ENCODE results near the gene SOCS3.

The SOCS3 gene

DNA sequence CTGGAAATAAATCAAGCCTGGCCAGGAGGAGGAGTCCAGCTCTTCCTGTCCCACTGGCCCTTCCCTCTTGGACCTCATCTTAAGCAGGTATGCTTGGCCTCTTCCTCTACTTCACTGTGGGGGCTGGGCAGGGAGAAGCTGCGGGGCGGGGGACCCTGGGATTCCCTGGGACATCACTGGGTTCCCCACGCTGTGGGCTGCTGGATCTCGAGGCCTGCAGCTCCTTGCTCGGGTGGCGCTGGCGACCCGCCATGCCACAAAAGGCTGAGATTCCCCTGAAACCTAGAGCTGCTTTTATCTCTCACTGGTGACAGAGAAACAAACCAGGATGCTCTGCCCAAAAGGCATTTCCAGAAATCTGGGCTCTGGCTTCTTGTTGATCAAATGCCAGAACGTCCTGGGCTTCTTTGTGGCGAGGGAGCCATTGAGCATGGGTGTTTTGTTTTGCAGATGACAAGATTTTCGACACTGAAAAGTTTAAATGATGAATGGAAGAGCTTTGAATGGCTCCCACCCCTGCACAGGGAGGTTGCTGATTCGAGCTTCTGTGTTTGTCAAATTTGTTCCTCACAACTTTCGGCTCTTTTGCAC, 10.0 kb upstream of the SOCS3 start:
- DNase-seq (ENCODE audit: low read depth) = no peak
- H3K4me3 ChIP-seq (ENCODE audit: low read depth, low read length) = no peak overlapping the region

DNA sequence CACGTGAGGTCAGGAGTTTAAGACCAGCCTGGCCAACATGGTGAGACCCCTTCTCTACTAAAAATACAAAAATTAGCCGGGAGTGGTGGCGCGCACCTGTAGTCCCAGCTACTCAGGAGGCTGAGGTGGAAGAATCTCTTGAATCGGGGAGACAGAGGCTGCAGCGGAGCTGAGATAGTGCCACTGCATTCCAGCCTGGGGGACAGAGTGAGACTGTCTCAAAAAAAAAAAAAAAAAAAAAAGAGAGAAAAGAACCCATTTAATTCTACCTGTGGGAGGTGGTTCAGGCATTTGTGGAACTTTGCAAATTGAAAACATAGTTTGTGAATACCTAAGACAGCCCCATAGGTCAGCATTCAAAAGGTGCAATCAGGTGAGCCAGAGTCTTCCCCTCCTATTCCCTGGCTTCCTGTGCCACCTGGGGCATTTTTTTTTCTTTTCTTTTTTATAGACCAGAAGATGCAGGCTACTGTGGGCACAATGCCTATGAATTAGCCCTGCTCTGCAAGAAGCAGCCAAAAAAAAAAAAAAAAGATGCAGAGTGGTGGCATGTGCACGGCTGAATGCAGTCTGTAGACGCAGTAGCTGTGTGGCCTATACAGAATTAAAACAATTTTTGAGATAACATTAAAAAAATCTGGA, 9.1 kb upstream of the SOCS3 start:
- H3K4me3 ChIP-seq (ENCODE audit: low read depth, low read length) = no peak overlapping the region
- DNase-seq (ENCODE audit: low read depth) = no peak

DNA sequence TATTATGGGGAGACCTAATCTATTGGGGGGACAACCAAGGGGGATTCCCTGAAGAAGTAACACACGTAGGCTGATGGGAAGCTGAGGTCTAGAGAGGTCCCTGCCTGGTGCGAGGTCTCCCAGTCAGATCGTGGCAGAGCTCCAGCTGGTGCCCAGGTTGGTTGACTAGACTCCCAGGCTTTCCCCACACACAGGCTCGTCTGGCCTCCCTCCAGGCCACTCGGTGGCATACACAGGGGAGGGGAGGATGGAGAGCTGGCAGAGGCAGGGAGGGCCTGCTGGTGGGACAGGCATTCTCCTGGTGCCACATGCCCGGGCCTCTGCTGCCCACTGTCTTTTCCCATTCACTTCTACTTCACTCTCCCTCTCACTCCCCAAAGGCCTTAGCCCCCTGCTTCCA, 8.5 kb upstream of the SOCS3 start:
- no peak for DNase-seq (ENCODE audit: low read depth)
- no peak overlapping the region for H3K4me3 ChIP-seq (ENCODE audit: low read depth, low read length)

DNA sequence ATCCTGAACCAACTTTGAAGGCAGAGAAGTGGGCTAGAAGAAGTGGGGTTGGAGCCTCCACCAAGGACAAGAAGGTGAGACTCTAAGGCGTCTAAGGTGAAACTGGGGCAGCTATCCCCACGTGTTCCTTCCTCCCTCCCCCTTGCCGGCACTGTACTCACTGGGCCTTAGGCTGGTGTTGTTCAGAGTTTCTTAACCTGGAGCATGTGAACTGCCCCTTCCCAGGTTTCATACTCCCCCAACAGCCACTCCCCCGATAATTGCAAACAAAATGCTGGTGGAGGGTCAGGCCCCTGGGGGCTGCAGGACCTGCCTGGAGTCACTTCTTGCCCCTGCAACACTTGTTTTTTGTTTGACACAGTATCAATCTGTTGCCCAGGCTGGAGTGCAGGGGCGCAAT, 7.3 kb upstream of the SOCS3 start:
- DNase-seq (ENCODE audit: low read depth) = no peak
- H3K4me3 ChIP-seq (ENCODE audit: low read depth, low read length) = no peak overlapping the region

DNA sequence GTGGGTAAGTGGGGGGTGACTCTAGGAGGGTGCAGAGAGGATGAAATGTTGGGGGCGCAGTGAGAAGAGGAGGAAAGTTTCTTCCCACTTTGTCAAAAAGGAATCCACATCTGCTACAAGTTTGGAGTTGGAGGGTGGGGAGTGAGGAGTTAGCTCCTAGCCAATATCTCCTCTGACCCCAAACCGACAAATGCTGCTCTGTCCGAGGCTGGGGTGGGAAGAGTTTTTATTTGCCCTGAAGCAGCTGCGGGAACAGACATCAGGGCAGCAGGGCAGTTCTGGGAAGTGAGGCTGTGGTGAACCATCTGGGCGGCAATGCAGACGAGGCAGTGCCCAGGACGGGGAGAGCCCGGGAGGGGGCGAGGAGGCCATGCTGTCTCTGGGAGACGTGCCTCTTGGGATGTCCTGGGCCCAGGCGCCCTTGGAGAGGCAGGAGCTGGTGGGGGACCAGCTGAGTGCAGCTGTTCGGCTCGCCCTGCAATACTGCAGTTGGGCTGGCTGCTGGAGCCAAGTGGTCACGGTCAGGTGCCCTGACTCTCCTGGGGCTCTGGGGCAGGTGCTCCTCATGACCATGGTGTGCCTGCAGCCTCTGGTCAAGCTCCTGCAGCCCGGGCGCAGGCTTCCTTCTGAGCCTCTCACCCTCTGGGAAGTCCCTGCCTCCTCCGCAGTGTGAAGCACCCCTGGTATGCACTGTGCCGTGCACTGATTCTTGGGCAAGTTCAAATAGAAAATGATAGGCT, 6.4 kb upstream of the SOCS3 start:
- no peak overlapping the region for H3K4me3 ChIP-seq (ENCODE audit: low read depth, low read length)
- no peak for DNase-seq (ENCODE audit: low read depth)

DNA sequence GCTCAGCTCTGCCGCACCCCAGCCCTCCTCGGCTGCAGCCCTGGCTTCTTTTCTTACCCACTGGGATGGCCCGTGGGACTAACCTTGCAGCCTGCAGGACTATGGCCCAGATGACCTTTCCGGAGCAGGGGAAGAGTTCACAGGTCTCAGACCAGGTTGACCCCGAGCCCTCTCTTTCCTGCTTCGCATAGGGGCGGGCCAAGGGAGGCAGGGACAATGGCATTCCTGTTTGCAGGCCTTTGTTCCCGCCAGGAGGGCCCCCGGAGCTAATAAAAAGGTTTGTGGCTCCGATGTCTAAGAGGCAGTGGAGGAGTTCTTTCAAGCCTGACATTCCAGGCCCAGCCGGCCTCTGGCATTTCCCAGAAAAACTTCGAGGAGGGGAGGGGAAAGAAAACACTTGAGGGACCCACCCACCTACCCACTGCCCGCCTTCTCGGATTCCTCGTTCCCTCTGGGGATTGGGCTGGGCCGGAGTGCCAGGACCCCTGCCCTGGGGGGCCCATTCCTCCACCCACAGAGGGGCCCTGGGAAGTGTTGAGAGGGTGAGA, 5.8 kb upstream of the SOCS3 start:
- DNase-seq (ENCODE audit: low read depth) = no peak
- no peak overlapping the region for H3K4me3 ChIP-seq (ENCODE audit: low read depth, low read length)

DNA sequence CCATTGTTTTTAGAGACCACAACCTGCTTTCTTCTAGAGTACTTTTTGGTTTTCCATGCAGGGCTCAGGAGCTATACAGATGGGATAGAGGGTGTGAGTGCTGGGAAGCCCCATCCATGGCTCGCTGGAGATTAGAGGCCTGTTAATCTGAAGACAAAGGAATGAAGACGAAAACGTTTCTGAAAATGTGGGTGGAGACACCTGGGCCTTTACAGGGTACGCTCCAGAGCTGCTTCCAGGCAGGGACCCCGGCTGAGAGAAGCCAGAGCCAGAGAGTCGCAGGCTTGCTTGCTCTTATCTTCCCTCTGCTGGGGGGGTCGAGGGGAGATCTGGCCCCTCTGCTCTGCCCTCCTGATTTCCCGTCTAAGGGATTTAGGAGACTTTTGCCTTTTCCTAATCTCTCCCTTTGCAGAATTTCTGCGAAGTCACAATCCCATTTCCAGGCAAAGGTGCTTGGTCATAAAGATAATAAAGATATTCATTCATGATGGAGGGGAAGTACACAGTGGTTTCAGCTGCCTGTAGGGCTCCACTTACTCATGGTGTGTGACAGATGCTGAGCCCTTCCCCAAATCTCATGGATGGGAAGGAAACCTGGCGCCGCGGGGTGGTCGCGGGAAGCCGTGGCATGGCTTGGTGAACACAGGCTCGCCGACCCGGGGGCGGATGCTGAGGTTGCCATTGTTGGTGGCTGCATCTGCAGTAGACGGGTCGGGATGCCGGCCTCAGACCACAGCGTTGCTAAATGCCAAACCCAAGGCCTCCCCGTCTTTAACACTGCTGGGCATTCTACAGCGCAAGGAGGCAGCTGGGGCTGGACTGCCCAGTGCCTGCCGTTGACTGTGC, 4.8 kb upstream of the SOCS3 start:
- no peak overlapping the region for H3K4me3 ChIP-seq (ENCODE audit: low read depth, low read length)
- DNase-seq (ENCODE audit: low read depth) = no peak

DNA sequence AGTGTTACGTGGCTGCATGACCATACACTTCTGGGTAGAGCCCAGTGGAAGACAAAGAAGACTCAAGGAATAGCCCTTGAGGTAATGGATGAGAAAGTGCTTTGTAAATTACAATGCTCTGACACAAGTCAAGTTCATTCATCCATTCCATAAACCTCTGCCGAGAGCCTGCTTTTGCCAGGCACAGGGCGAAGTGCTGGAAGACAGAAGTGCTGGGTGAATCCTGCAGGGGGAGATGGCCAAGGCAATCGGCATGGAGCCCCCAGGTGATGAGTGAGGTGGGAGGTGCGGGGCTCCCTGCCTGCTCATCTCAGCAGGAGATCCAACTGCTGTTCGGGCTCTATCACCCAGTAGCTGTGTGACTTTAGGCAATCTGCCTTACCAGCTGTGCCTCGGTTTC, 2.8 kb upstream of the SOCS3 start:
- no peak for DNase-seq (ENCODE audit: low read depth)
- no peak overlapping the region for H3K4me3 ChIP-seq (ENCODE audit: low read depth, low read length)

DNA sequence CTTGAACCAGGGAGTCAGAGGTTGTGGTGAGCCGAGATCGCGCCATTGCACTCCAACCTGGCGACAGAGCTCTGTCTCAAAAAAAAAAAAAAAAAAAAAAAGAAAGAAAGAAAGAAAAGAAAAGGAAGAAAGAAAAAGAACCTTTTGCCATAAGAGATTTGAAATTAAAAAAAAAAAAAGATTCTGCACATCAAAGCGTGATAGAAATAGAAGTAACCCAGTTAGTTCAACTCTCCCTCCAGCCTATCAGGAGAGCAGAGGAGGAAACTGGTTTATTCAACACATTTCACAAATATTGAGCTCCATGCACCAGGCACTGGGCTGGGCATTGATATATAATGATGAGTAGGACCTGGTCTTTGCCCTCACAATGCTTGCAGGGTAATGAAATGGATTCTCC, 2.4 kb upstream of the SOCS3 start:
- H3K4me3 ChIP-seq (ENCODE audit: low read depth, low read length) = no peak overlapping the region
- no peak for DNase-seq (ENCODE audit: low read depth)

DNA sequence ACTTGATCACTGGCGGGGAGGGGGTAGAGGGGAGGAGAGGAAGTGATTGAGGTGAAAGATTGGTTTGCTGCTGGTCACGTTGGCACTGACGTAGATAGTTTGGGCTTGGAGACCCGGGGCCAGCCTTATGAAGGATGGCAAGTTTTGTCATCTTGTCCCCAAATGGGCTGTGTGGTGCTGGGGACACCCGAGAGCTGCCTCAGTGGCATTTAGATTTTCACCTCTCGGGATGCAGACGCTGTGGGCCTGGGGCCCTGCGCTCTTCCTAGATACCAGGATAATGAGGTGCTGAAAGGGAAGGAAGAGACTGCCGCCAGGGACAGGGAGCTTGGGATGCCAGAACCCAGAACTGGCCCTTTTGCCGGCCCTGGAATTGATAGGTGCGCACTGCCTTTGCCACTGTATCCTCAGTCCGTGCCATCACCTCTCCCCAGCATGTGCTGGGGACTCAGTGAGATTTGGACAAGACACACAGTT, 1.4 kb upstream of the SOCS3 start:
- no peak overlapping the region for H3K4me3 ChIP-seq (ENCODE audit: low read depth, low read length)

DNA sequence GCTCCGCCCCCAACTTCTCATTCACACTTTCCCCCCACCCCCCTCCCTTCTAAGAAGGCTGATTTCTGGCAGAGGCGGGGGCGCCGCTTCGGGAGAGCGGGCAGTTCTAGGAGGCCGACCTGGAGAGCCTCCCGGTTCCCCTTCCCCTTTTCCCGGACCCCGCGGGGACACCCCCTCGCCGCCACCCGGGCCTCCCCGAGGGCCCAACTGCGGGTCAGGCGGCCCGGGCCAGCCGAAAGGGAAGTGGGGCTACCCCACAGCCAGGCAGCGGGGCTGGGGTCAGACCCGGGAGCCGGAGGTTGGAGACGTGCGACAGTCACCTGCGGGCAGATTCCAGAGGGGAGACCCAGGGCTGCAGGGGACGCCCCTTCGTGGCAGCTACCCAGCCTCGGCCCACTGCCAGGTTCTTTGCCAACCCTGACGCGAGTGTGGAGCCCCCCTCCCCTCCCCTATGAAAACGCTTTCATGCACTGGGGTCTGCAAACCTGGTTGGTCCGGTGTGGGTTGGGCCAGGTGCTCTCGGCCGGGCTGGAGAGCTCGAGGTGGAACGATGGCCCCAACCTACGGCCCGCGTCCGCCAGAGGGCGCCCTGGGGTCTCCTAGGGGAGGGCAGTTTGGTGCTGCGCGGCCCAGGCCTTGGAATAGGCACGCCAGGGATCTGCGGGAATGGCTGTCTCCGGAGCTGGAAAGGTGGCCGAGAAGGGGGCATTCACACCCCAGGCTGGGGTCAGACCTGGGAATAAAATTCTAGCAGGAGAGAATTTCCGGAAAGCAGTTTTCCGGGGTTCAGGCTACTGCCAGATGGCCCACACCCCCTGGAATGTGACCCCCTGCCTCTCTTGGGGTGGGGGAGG, 721 bp upstream of the SOCS3 start:
- H3K4me3 ChIP-seq (ENCODE audit: low read depth, low read length) = peak overlapping the region; percentile 92
- no peak for DNase-seq (ENCODE audit: low read depth)

More for the DNA sequence above, 1.4 kb upstream of the SOCS3 start:
- no peak for DNase-seq (ENCODE audit: low read depth)

DNA sequence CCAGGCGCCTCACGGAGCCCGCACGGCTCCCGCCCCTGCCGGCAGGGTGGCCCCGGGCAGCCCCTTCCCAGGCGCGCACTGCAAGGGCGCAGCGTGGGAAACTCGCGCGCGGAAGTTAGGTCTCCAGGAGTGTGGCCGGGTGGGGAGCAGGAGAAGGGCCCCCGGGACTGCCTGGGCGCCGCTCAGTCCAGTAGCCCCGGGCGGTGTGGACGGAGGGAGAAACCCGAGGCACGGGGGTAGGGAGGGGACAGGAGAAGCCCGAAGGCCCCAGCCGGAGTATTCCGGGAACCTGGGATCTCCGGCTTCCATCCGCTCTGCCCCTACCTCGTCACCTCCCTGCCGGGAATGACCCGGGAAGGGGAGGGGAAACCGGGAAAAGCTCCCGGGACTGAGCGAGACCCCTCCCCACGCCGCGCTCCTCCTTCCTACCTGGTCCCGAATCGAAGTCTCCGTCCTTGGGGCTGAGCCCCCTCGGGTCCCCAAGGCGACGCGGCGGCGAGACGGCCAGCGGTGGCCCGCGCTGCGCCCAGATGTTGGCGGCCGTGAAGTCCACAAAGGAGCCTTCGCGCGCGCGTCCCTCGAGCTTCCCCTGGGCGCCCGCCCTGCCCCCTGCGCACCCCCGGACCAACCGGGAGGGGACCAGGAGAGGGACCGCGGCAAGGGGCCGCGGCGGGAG, 418 bp downstream of the SOCS3 start:
- peak overlapping the region; percentile 92 for H3K4me3 ChIP-seq (ENCODE audit: low read depth, low read length)
- DNase-seq (ENCODE audit: low read depth) = no peak

DNA sequence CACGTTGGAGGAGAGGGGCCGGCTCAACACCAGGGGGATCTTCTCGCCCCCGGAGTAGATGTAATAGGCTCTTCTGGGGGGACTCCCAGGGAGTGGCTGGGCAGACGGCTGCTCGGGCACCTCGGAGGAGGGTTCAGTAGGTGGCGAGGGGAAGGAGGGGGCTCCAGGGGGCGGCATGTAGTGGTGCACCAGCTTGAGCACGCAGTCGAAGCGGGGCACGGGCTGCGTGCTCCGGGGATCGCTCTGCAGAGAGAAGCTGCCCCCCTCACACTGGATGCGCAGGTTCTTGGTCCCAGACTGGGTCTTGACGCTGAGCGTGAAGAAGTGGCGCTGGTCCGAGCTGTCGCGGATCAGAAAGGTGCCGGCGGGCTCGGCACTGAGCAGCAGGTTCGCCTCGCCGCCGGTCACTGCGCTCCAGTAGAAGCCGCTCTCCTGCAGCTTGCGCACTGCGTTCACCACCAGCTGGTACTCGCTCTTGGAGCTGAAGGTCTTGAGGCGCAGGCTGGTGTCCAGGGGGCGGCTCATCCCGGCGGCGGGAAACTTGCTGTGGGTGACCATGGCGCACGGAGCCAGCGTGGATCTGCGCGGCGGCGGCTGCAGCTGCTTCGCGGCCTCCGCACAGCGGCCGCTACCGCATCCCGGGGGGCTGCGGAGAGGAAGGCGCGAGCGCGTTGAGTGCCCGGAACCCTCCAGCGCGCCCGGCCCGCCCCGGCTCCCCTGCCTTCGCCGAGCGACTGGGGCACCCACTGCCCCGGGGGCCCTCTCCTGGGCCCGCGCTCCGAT, 1.1 kb downstream of the SOCS3 start:
- no peak for DNase-seq (ENCODE audit: low read depth)

DNA sequence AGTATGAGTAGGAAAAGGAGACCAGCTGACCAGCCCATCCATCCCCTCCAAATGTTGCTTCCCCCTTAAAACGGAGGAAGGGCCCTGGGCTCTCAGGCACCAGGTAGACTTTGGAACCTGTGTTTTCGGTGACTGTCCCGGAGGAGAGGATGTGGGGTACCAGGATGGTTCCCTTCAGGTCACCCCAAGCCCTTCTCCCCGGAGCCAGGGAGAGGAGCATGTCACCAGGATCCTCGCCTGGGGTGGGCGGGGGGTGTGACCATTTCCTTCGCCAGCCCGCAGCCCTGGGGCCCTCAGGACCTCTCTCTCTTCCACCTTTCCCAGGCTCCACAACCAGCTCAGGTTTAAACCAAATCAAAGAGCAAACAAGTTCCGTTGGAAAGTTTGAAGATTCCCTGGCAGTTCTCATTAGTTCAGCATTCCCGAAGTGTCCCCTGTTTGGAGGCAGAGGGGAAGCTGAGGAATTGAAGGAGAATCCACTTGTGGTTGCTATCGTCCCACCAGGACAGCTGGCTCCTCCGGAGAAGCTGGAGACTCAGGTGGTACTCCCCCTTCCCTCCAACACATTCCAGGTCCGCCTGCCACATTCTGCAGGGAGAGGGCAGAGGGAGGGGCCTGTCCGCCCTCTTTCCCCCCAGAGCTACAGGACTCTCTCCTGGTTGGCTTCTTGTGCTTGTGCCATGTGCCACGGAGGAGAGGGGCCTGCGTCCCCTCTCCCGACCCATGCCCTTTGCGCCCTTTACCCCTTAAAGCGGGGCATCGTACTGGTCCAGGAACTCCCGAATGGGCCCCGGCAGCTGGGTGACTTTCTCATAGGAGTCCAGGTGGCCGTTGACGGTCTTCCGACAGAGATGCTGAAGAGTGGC, 2.0 kb downstream of the SOCS3 start:
- peak overlapping the region; percentile 92 for H3K4me3 ChIP-seq (ENCODE audit: low read depth, low read length)
- DNase-seq (ENCODE audit: low read depth) = no peak

More for the DNA sequence above, 1.1 kb downstream of the SOCS3 start:
- H3K4me3 ChIP-seq (ENCODE audit: low read depth, low read length) = peak overlapping the region; percentile 92

DNA sequence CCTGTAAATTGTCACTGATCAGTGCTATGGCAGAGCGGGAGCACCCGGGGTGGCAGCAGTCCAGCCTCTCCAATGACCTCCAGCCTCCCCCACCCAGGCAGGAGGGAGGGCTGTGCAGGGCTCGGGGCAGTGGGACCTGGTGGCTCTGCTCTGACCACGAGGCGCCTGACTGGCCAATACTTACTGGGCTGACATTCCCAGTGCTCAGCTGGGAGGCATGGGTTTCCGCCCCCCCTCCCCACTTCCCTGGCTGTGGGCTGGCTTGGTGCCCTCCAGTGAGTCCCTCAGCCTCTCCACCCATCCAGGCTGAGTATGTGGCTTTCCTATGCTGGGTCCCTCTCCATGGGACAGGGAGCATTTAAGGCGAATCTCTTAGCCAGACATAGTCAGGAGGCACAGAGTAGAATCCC, 2.7 kb downstream of the SOCS3 start:
- no peak for DNase-seq (ENCODE audit: low read depth)
- peak overlapping the region; percentile 92 for H3K4me3 ChIP-seq (ENCODE audit: low read depth, low read length)

DNA sequence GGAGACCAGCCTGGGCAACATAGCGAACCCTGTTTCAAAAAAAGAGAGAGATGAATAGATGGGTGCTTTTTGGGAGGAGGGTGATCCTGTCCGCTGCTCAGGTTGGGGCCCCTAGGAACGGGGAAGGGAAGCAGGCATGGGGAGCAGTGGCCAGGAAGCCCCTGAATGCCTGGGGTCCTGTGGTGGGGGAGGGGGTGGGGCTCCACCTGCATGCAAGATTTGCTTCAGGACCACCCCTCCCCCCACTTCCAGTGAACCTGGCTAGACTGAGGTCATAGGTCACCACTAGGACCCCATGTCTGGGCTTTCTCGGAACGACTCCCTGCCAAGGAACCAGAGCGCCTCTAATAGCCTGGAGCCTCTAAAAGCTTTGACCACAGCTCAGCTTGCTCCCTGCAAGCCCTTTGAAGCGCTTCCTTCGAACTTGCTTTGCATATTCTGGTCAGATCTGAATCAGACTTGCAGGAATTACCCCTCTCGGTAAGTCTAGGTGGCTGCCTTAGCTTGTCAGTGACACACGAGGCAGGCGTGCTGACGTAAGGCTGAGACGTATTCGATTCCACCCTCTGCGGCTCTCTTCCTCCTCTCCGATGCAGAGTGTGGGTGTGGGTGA, 3.7 kb downstream of the SOCS3 start:
- H3K4me3 ChIP-seq (ENCODE audit: low read depth, low read length) = peak overlapping the region; percentile 31

More for the DNA sequence above, 3.7 kb downstream of the SOCS3 start:
- peak; percentile 80 for DNase-seq (ENCODE audit: low read depth)
